Measurements from ENCODE around the gene LMNA.

Gene LMNA

DNA sequence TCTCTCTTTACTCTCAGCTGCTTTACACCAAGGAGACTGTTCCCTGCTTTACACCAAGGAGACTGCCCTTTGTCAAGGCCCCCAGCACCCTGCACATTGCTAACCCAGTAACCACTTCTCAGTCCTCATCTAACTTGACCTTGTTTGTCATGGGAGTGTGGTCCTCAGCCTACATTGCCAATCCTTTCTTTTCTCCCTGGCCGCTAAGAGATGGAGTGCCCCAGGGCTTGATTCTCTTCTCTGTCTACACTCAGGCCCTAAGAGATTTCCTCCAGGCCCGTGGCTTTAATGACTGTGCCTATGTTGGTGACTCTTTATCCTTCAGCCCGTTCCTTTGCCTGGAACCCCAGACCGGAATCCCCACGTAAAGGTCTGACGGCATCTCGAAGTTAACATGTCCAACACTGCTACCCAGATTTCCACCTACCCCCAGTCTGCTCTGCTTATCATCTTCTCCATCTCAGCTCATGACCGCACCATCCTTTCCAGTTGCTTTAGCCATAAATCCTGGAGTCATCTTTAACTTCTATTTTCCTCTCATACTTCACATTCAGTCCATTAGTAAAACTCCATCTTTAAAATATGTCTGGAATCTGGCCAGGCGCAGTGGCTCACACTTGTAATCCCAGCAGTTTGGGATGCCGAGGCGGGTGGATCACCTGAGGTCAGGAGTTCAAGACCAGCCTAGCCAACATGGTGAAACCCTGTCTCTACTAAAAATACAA lies 29.4 kb downstream of the LMNA start:
- no peak for DNase-seq

DNA sequence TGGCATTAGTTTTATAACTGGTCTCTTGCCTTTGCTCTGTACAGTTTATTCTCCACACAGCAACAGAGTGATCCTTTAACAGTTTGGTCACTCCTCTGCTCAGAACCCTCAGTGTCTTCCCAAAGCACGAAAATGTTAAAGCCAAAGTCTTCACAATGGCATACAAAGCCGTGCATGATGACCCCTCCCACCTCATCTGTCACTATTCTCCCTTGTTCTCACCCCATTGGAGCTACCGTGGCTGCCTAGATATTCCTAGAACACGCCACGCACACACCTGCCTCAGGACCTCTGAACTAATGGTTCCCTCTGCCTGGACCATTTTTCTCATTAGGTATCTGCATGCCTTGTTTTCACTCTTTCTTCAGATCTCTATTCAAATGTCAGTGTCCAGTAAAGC lies 30.2 kb downstream of the LMNA start:
- no peak for DNase-seq

DNA sequence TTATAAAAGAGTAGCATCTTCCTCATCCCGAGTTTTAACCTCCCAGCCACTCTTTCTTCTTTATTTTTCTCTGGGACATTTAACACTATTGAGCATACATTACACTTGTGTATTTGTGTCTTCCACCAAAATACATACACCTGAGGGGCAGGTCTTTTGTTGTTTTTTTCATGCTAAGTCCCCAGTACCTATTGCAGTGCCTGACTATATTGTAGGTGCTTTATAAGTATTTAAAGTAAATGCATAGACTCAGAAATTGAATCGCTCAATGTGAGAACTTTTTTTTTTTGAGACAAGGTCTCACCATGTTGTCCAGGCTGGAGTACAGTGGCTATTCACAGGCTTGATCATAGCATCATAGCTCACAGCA lies 31.1 kb downstream of the LMNA start:
- no peak for DNase-seq

DNA sequence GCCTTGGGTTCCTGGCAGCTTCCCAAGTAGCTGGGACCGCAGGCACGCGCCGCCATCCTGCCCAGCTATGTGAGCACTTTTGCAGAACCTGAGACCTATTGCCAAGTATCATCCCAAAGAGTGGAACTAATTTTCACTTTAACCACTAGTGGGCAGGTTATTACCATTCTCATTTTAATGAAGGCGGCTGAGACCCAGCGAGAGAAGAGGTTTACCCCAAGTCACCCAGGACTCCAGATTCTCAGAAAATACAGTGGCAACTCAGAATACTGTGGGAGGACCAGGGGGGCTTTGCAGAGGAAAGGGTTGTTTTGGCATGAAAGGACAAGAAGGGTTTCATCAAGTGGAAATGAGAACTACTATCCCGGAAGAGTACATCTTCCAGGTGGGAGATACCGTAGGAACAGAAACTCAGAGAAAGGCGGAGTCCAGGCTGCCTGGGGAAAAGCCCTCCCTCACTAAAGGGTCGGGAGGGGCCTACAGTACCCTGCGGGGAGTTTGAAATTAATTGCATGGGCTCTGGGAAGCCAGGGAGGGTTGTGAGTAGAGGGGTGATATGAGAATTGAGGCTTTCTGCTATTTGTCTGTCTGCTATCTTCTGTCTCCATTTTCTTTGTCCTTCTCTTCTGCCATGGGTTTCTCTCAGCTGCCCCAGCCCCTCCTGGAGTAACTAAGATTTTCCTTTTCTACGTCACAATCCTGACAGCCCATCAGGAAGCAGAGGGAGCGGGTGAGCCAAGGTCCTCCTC lies 31.7 kb downstream of the LMNA start:
- DNase-seq = no peak

DNA sequence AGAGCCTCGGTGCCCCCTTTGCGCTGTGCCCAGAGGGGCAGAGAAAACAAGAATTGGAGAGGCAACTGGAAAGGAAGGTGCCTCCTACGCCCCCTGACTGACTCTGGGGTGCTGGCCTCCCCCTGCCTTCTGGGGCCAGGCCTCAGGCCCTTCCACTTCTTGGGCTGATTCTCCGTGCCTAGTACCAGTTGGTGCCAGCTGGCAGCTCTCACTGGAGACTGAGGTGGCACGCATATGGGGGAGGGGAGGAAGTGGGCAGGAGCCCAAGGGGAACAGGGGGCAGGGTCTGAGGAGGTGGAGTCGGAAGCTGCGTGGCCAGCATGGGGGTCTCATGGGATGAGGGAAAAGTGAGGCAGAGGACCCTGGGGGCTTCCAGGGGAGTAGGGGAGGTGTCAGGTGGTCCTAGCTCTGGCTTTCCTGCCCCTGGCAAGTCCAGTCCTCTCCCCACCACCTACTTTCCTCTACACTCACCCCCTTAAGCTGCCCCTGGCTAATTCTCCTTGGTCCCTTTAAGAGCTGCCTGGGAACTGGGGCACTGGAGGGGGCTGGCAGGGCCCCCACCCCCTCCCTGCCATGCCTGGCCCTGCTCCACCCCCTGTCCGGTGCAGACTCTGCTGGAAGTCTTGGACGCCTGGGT lies 32.4 kb downstream of the LMNA start:
- no peak for DNase-seq

DNA sequence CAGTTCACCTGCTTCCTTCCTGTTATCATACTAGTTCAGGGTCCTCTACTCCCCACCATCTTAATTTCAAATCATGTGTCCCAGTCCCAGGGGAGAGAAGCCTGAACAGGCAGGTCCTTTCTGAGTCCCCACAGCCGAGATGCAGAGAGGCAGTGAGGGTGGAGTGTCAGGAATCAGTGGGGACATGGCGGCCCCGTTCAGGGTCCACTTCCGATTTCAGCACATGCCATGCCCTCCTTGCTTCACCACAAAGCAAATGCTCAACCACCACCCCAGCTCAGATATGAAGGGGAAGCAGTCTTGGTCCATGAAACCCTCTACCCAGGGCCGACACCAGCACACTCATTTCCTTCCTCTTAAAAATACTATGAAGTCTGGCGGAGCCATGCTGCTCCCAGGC lies 33.7 kb downstream of the LMNA start:
- DNase-seq = no peak

DNA sequence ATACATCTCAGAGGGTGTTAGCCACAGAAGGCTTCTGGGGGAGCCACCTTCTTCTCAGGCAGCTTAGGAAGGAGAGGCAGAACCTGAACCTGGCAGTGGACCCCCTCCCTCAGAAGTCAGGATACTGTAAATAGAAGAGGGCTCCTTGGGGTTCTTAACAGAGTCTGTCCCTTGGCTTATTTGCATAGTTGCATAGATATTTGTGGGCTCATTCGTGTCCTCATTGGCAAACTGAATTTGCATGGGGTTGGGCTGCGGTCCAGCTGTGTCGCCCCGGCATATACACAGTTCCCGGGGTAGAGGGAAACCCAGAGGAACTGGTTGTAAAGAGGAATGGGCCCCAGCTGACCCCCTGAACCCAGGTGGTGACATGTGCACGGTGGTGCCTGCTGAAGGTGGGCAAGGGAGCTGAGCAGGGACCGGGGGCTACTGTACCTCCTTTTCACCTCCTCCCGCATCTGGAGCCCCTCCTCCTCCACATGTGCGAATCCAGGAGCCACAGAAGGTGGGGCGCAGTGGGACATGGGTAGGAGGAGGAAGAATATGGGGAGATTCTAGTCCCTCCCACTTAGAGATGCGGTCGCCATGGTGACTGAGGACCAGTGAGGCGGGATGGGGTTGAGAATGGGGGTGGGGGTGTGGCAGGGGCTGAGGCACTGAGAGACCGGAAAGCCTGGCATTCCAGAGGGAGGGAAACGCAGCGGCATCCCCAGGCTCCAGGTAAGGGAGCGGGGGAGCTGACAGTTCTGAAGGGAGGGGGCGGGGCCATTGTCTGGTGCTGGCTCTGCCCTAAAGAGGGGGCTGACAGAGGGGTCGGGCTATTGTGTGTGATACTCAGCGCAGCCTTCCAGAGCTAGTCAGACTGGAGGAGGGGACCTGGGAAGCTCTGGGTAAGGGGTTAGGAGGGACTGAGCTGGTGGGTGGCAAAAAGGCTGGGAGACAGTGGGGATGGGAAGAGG lies 35.1 kb downstream of the LMNA start:
- no peak for DNase-seq

DNA sequence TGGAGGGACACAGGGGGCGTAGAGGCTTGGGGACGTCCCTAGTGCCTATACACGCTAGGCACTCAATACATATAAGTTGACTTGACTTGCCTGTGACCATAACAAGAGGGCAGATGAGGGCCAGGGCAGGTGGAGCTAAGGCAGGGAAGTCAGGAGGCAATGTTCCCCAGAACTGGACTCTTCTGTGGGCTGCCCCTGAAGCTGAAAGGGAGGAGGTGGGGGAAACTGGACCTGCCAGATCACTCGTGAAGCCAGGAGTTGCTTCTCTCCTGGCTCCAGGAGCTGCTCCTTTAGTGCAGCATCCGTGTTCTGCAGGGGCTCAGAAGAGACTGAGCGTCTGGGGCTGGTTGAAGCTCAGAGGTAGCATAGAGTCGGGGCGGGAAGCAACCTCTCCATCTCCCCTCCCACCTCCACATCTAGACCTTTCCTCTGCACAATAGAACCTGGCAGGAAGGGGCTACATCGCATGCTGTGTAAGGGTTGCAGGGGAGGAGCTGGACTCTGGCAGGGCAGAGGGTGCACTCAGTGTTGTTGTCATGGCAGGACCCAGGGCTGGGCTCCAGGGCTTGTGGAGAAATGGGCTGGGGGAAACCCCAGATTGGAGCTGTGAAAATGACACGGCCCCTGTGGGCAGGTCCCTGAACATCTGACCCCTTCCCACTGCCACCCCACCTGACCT lies 36.0 kb downstream of the LMNA start:
- no peak for DNase-seq

DNA sequence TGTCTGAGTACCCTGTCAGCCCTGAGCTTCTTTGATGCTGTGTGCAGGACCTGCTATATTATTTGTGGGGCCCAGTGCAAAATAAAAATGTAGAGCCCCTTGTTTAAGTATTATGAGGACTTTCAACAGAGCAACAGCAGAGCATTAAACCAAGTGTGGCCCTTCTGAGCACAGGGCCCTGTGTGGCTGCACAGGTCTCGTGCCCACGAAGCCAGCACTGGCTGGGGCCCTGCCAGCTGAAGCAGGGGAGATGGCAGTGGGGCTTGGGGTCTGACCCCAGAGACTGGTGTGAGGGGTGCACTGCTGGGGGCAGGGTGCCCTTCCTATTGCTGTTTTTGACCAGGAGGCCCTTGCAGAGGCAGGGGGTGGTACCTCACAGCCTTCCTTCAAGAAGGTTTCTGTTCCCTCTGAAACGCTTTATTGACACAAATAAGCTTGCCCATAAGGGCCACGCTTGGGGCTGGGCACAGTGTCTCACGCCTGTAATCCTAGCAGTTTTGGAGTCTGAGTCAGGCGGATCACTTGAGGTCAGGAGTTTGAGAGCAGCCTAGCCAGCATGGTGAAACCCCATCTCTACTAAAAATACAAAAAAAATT lies 36.7 kb downstream of the LMNA start:
- DNase-seq = no peak

DNA sequence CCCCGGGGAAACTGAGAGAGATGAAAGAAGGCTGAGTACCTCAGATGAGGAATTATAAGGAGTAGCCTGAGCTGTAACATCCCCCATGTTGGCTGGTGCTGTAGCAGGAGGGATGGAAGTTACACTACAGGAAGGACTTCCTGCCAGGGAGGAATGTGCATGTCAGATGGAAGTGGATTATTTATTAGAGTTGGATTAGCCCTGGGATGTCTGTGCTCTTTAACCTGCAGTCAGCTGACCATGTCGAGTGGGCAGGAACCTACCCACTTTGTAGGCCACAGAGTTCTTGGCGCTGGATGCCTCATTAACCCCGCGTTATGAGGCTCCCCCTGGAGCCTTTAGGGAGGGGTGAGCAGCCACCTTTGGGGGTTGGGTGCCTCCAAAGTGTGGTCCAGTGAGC lies 38.1 kb downstream of the LMNA start:
- no peak for DNase-seq

DNA sequence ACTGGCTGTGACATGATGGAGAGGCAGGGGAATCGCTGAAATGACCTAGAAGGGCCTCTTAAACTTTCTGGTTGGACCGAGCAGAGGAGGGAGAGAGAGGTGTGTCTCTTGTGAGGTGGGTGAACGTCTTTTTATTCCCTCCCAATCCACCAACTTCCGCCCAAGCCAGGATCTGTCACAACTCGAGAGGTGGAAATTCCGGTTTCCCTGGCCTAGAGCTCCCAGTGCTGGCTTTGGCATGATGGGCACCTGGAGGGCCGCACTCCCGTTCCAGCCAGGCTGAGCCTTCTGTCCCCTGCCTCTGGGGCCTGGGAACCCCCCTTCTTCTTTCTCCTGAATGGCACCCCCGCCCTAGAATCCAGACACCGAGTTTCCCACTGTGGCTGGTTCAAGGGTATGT lies 38.9 kb downstream of the LMNA start, which contains the start of gene SEMA4A:
Gene SEMA4A, plus strand, starts transcription at position 224 of the 400 bp plus-strand sequence. CDS start 994 bp downstream, outside the sequence.
- no peak for DNase-seq

DNA sequence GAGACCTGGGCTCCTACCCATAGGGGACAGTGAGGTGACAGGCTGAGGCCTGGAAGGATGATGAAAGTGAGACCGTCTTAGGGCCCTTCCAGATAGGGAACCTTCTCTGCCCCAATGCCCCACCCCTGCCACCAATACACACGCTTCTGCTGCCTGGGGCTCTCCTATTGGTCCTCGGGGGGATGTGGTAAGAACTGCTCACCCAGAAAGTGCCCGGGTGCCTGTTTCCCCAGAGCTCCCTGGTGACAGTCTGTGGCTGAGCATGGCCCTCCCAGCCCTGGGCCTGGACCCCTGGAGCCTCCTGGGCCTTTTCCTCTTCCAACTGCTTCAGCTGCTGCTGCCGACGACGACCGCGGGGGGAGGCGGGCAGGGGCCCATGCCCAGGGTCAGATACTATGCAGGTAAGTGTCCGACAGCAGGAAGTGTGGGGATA lies 39.8 kb downstream of the LMNA start:
- DNase-seq = no peak

DNA sequence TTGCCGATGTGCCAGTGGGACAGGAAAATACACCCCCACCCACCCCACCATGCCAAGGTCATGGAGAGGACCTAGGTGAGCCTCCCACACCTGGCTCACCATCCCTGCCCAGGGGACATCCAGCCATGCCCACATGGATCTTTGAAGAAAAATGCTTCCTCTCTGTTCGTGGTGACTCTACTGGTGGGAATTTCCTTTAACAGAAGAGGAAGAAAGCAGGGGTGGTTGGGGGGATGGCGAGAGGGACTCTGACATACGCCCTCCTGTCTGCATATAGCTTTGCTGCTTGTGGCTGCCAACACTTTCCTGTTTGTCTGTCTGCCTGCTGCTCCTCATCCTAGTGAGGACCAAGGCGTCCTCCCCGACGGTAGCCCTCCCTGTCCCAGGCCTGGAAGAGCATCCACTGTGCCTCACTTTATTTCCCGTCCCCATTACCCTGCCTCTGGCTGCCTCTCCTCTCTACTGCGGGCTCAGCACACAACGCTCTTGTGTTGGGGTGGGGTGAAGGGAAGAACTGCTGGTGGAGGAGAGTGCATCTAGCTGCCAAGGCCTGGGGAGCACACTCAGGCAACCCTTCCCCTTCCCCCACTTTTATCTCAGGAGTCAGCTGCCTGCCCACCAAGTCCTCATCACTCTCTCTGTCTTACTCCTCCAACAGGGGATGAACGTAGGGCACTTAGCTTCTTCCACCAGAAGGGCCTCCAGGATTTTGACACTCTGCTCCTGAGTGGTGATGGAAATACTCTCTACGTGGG lies 41.4 kb downstream of the LMNA start:
- DNase-seq = no peak

DNA sequence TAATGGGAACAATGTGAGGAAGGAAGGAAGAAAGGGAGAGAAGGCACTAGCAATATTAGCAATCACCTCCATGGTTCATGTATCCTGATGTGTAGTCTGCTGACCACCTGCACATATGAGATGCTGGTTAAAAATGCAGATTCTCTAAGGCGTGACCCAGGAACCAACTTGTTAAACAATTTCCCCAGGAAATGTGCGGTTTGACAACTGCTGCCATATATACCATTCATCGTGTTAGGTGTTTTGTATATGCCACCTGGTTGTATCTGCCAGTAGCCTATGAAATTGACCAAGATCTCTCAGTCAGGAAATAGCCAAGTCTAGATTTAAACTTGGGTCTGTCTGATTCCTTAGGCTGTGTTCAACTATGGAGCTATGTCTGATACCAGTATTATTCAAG lies 43.0 kb downstream of the LMNA start:
- DNase-seq = no peak

DNA sequence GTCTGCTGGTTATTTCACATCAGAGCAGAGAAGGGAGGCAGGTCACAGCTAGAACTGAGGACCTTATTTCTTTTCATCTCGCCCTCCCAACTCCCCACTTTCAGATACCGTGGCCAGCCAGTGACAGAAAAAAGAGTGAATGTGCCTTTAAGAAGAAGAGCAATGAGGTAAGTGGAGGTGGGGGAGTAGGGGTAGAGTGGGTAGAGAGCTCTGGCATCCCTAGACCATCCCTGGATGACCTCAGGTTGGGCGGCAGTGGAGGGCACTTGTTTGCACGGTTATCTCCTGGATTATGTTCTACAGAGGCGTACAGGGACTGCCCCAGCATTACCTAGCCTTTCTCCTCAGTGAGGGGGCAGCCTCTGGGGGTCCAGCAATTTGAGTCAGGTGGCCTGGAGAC lies 43.5 kb downstream of the LMNA start:
- no peak for DNase-seq

DNA sequence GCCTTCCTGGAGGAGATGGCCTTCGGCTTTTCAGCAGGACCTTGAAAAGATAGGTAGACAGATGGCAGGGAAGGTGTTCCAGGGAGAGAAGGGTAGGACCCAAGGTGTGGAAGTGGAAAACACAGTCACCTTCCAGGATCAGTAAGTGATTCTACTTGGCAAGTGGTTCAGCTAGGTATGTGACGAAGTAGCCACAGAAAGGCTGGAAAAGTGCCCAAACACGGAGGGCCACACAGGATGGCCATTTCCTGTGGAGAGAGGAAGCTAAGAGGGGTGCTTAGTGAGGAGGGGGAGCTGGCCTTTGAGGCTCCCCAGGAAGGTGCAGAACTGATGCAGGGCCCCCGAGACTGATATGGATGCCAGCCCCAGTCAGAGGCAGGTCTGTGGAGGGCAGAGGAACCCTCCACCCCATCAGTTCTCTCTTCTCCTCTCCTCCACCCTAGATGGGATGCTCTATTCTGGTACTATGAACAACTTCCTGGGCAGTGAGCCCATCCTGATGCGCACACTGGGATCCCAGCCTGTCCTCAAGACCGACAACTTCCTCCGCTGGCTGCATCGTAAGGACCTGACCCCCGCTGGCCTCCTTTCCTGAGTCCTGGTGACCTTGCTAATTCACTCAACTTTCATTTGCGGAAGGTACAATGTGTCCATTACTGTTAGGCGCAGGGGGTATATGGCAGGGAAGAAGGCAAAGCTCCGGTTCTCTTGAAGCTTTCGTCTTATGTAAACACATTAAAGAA lies 45.7 kb downstream of the LMNA start:
- DNase-seq = no peak

DNA sequence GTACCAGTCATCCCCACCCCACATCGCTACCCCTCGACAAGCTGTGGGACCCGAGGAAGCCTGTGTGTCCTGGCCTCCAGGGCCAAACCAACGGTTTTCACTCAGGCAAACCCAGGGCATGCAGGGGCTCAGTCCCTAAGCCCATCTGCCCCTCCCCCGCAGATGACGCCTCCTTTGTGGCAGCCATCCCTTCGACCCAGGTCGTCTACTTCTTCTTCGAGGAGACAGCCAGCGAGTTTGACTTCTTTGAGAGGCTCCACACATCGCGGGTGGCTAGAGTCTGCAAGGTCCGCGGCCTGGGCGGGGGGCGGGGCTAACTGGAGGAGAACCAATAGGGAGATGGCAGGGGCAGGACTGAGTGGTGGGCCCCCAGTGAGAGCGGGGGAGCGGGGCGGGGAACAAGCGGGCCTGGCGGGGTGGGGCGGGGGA lies 46.2 kb downstream of the LMNA start:
- peak in 2 of 4 experiments; percentile 27 to 49 for DNase-seq

DNA sequence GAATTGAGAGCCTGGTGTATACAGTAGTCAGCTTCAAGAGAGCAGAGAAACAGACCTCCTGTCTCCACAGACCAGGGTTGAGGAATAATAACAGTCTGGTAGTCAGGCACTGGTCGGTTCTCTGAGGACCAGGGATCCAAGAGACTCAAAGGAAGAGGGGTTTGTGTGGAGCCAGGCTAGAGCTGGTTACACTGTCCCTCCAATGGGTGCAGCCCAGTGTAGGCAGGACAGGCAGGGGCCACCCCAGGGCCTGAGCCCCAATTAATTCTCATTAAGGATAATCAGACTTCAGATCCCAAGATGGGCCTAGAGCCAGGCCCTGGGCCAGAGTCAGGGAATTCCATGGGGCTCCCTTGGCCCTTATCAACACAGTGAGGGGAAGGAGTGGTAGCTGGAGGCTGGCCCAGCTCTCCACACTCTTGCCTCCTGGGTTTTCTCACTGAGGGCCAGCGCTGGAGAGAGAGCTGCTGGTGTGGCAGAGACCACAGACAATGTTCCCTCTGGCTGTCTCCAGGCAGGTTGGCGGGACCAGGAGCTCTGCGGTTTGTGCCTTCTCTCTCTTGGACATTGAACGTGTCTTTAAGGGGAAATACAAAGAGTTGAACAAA lies 48.0 kb downstream of the LMNA start:
- DNase-seq = no peak

DNA sequence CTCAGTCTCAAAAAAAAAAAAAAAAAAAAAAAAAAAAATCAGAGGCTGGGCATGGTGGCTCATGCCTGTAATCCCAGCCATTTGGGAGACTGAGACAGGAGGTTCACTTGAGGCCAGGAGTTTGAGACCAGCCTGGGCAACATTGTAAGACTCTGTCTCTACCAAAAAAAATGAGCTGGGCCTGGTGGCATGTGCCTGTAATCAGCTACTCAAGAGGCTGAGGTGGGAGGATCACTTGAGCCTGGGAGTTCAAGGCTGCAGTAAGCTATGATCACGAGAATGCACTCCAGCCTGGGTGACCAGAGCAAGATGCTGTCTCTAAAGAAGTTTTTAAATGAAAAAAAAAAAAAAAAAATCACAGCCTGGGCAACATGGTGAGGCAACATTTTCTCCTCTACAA lies 49.2 kb downstream of the LMNA start:
- DNase-seq = no peak
